Measurements from ENCODE around the gene FBXO10.

GRCh38 chr9:37507566-37508134 is 68.5 kb downstream of the FBXO10 start:
- TF ChIP-seq, protein P1, sequence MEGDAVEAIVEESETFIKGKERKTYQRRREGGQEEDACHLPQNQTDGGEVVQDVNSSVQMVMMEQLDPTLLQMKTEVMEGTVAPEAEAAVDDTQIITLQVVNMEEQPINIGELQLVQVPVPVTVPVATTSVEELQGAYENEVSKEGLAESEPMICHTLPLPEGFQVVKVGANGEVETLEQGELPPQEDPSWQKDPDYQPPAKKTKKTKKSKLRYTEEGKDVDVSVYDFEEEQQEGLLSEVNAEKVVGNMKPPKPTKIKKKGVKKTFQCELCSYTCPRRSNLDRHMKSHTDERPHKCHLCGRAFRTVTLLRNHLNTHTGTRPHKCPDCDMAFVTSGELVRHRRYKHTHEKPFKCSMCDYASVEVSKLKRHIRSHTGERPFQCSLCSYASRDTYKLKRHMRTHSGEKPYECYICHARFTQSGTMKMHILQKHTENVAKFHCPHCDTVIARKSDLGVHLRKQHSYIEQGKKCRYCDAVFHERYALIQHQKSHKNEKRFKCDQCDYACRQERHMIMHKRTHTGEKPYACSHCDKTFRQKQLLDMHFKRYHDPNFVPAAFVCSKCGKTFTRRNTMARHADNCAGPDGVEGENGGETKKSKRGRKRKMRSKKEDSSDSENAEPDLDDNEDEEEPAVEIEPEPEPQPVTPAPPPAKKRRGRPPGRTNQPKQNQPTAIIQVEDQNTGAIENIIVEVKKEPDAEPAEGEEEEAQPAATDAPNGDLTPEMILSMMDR (IDR thresholded peaks at IDR 0.05): no peak
- TF ChIP-seq POLR2AphosphoS5 (IDR thresholded peaks at IDR 0.05): no peak

Measured in breast epithelium (tissue), 3 donors.